HepG2 (cell line): Measurements from ENCODE around the gene VPS54. TPM values are rescaled to one million over a fixed set of nuclear protein-coding genes. Genes with fewer than 3 reads are reported as not detected.

Source experiments
- ATF4 ChIP-seq, 2 experiments: fragments of 450-650 bp in 1 of 2; sonication (generic) in 1 of 2; formaldehyde crosslinking; IDR thresholded peaks; 2 replicates each; pipeline versions ENCODE4 v1.5.0 to v1.8.0; 2020 to 2022; ENCODE audit warnings: mild to moderate bottlenecking in 1 of 2, missing genetic modification reagents in 1 of 2
- FOXA3 ChIP-seq: IDR thresholded peaks from 2 replicates; pipeline ENCODE4 v1.6.1; 2016; ENCODE audit warnings: missing genetic modification reagents, missing compliant biosample characterization
- HDAC2 ChIP-seq: sonication (generic); formaldehyde crosslinking; IDR thresholded peaks from 2 replicates; pipeline ENCODE4 v1.4.0; 2020; ENCODE audit warnings: missing genetic modification reagents
- MXD3 ChIP-seq: IDR thresholded peaks from 2 replicates; pipeline ENCODE4 v1.6.1; 2016; ENCODE audit warnings: mild to moderate bottlenecking, missing biosample characterization, missing genetic modification reagents
- PAXIP1 ChIP-seq: sonication (generic); formaldehyde crosslinking; conservative IDR thresholded peaks from 2 replicates; pipeline ENCODE4 v1.4.0; 2020; ENCODE audit warnings: mild to moderate bottlenecking, missing genetic modification reagents, moderate library complexity
- PLRG1 ChIP-seq: fragments of 450-650 bp; conservative IDR thresholded peaks from 2 replicates; pipeline ENCODE4 v1.6.1; 2016
- RBM39 ChIP-seq: fragments of 200-400 bp; formaldehyde crosslinking; IDR thresholded peaks from one replicate; pipeline ENCODE4 v1.6.1; 2018; ENCODE audit warnings: antibody characterized with exemption, mild to moderate bottlenecking, low read depth, low read length; ENCODE audit not compliant: poor library complexity, severe bottlenecking
- RNF219 ChIP-seq: sonication (generic); formaldehyde crosslinking; IDR thresholded peaks from 2 replicates; pipeline ENCODE4 v1.5.0; 2020; ENCODE audit warnings: mild to moderate bottlenecking, missing genetic modification reagents
- SMARCC2 ChIP-seq: fragments of 450-650 bp; IDR thresholded peaks from 2 replicates; pipeline ENCODE4 v1.6.1; 2017; ENCODE audit warnings: antibody characterized with exemption, mild to moderate bottlenecking
- SP2 ChIP-seq: sonication (generic); formaldehyde crosslinking; IDR thresholded peaks from 2 replicates; pipeline ENCODE4 v1.5.1; 2020; ENCODE audit warnings: mild to moderate bottlenecking, missing genetic modification reagents
- TFE3 ChIP-seq: IDR thresholded peaks from 2 replicates; pipeline ENCODE4 v1.6.1; 2016
- ZKSCAN8 ChIP-seq: IDR thresholded peaks from 2 replicates; pipeline ENCODE4 v1.6.1; 2016; ENCODE audit warnings: borderline replicate concordance, missing genetic modification reagents, missing compliant biosample characterization
- ZNF101 ChIP-seq: sonication (generic); formaldehyde crosslinking; IDR thresholded peaks from 2 replicates; pipeline ENCODE4 v1.4.0; 2020; ENCODE audit warnings: mild to moderate bottlenecking, low read depth, missing genetic modification reagents, borderline replicate concordance
- ZNF20 ChIP-seq: sonication (generic); formaldehyde crosslinking; IDR thresholded peaks from 2 replicates; pipeline ENCODE4 v1.4.0; 2020; ENCODE audit warnings: mild to moderate bottlenecking, moderate library complexity, missing genetic modification reagents
- ZNF276 ChIP-seq: sonication (generic); formaldehyde crosslinking; IDR thresholded peaks from 2 replicates; pipeline ENCODE4 v1.4.0; 2020; ENCODE audit warnings: mild to moderate bottlenecking, low read depth, missing genetic modification reagents
- ZNF549 ChIP-seq: sonication (generic); formaldehyde crosslinking; IDR thresholded peaks from 2 replicates; pipeline ENCODE4 v1.5.0; 2020; ENCODE audit warnings: missing genetic modification reagents
- ZNF570 ChIP-seq: sonication (generic); formaldehyde crosslinking; IDR thresholded peaks from 2 replicates; pipeline ENCODE4 v1.4.0; 2020; ENCODE audit warnings: mild to moderate bottlenecking, missing genetic modification reagents, borderline replicate concordance
- ZNF850 ChIP-seq: sonication (generic); formaldehyde crosslinking; conservative IDR thresholded peaks from 2 replicates; pipeline ENCODE4 v1.9.0; 2021; ENCODE audit warnings: mild to moderate bottlenecking, missing genetic modification reagents
- ZSCAN12 ChIP-seq: sonication (generic); formaldehyde crosslinking; IDR thresholded peaks from 2 replicates; pipeline ENCODE4 v1.9.0; 2021; ENCODE audit warnings: mild to moderate bottlenecking, missing genetic modification reagents
- polyA plus RNA-seq, 8 experiments: library from polyadenylated mRNA; depleted of rRNA in 3 of 8; stranded (reverse) in 7 of 8; unstranded in 1 of 8; fragments of >200 nt; fragmentation: Illumina TruSeq in 4 of 8; extraction: Trizol in 4 of 8; gene quantifications; 2 replicates each; pipeline versions ENCODE4 v1.2.1 to v1.2.3, GENCODE V29; 2011 to 2016; ENCODE audit warnings: low read depth in 4 of 8, missing spikeins in 1 of 8, mixed read lengths in 1 of 8; ENCODE audit not compliant: insufficient read depth in 1 of 8
- total RNA-seq, 5 experiments: library from RNA; depleted of rRNA; stranded (reverse); fragments of >200 nt; fragmentation: Illumina TruSeq; extraction: Trizol; gene quantifications; 2 replicates each; pipeline ENCODE4 v1.2.3, GENCODE V29; 2016; ENCODE audit warnings: low read depth in 1 of 5

VPS54 gene
- total and polyA plus RNA-seq, 2 of the 13 experiments (the other 11 are each of a cell fraction or from before 2014, with no cell fraction given) = 64.7 to 77.5 TPM

- no peak for TF ChIP-seq RNF219 (CRISPR knock-in tag)
- no peak for TF ChIP-seq ZNF850
- no peak for TF ChIP-seq MXD3 (CRISPR knock-in tag)
- TF ChIP-seq SP2 (CRISPR knock-in tag) = no peak
- no peak for TF ChIP-seq ZNF20 (CRISPR knock-in tag)
- no peak for TF ChIP-seq HDAC2 (CRISPR knock-in tag)
- no peak for TF ChIP-seq ZKSCAN8 (CRISPR knock-in tag)
- no peak for TF ChIP-seq RBM39
- no peak for TF ChIP-seq FOXA3 (CRISPR knock-in tag)
- TF ChIP-seq ZNF570 (CRISPR knock-in tag) = no peak
- TF ChIP-seq ZNF101 = no peak
- no peak for TF ChIP-seq TFE3 (CRISPR knock-in tag)
- no peak for TF ChIP-seq ZSCAN12 (CRISPR knock-in tag)
- TF ChIP-seq SMARCC2 = no peak
- 0 out of 4 replicates have a peak, but pooled peaks of 1 of the 2 experiments have one; percentile 23 for TF ChIP-seq ATF4 (CRISPR knock-in tag; IDR thresholded peaks at IDR 0.05)
- no peak for TF ChIP-seq ZNF549 (CRISPR knock-in tag)
- TF ChIP-seq PAXIP1 (CRISPR knock-in tag) = 0 out of 2 replicates have a peak, but pooled peaks have one; percentile 6
- TF ChIP-seq ZNF276 = no peak
- no peak for TF ChIP-seq PLRG1
Measured at GRCh38 chr2:64019975-64020528, 824 bp upstream of the VPS54 start (continued).
